ENCODE results near the gene HLF.

HLF gene

GRCh38 chr17:55308613-55309391 lies 44.0 kb downstream of the HLF start:
- DNase-seq: no peak

- no peak for DNase-seq
Observed at GRCh38 chr17:55311767-55312375, 47.1 kb downstream of the HLF start.

- DNase-seq: no peak
Observed at GRCh38 chr17:55312852-55313251, 48.1 kb downstream of the HLF start.

- peak in 1 of 51 donors; percentile 33 for DNase-seq
Observed at GRCh38 chr17:55314061-55314783, 49.5 kb downstream of the HLF start.

- no peak for DNase-seq
Observed at GRCh38 chr17:55314784-55315491, 50.2 kb downstream of the HLF start.

- no peak for DNase-seq
Observed at GRCh38 chr17:55316499-55316898, 51.7 kb downstream of the HLF start.

- no peak for DNase-seq
Observed at GRCh38 chr17:55317284-55317683, 52.5 kb downstream of the HLF start.

DNA sequence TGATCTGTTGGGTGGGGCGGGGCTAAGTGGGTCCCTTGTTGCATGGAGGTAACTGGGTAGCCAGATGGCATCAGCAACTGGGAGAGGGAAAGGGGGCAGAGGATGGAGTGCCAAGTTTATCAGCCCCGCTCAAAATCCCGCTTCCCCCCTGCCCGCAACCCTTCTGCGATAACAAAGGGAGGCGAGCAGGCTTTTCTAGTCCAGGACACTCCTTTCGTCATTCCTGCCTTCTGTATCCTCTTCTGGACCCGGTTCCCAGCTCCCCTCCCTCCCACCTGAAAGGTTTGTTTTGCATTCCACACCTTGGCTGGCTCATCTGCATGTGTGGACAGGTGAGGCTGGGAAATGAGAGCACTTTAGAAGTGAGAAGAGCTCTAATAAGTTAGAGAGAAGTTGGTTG lies 53.3 kb downstream of the HLF start:
- no peak for DNase-seq

GRCh38 chr17:55318715-55319487 lies 54.1 kb downstream of the HLF start:
- no peak for DNase-seq

DNA sequence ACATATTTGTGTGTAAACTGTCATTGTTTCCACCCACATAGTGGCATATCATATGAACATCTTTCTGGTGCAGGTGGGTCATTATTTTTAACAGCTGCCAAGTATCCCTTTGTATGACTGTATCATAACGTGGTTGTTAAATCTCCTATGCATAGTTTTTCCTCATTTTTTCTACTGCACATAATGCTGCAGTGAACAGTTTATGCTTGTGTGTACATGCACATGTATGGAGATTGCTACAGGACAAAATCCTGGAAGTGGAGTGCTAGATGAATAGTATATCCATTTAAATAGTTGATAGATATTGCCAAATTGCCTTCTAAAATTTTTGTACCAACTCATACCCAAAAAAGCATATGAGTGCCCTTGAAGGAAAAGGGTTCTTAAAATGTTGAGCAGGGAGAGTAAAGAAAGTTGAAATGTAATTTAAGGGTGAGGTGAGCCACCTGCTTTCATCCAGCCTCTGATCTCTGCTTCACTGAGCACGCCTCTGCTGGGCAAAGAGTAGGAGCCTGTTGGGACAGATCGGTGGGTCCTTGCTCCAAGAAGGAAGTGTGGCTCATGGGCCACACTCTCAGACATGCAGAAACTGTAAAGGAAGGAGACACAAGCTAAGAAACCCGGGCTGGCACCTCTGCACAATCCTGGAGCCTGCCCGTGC lies 55.3 kb downstream of the HLF start:
- DNase-seq: no peak

- DNase-seq: peak in 9 of 51 donors; percentile 1 to 19 (median 9)
Observed at GRCh38 chr17:55320594-55321426, 56.0 kb downstream of the HLF start.

DNA sequence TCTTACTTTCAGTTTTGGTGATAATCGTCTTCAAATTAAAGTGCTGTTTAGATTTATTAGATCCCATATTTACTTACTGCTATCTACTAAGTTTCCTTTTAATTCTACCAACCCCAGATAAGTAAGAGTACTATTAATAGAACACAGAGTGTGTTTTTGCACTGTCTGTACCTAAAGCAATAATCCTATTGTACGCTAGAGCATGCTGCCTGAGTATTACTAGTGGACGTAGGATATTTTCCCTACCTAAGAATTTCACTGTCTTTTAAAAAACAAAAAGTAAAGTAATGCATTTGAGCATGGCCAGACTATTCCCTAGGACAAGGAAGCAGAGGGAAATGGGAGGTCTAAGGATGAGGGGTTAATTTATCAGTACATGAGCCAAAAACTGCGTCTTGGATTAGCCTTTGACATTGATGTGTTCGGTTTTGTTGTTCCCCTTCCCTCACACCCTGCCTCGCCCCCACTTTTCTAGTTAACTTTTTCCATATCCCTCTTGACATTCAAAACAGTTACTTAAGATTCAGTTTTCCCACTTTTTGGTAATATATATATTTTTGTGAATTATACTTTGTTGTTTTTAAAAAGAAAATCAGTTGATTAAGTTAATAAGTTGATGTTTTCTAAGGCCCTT lies 56.8 kb downstream of the HLF start:
- no peak for DNase-seq

DNA sequence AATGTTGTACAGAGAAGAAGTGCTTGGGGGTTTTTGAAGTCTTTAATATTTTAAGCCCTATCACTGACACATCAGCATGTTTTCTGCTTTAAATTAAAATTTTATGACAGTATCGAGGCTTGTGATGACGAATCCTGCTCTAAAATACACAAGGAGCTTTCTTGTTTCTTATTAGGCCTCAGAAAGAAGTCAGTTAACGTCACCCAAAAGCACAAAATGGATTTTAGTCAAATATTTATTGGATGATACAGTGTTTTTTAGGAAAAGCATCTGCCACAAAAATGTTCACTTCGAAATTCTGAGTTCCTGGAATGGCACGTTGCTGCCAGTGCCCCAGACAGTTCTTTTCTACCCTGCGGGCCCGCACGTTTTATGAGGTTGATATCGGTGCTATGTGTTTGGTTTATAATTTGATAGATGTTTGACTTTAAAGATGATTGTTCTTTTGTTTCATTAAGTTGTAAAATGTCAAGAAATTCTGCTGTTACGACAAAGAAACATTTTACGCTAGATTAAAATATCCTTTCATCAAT lies 57.8 kb downstream of the HLF start:
- no peak for DNase-seq

- no peak for DNase-seq
Observed at GRCh38 chr17:55323518-55324295, 58.9 kb downstream of the HLF start.

GRCh38 chr17:55324296-55324978 lies 59.7 kb downstream of the HLF start:
- no peak for DNase-seq

GRCh38 chr17:55325406-55325805 lies 60.6 kb downstream of the HLF start:
- no peak for DNase-seq

- no peak for DNase-seq
Observed at GRCh38 chr17:55326030-55326429, 61.3 kb downstream of the HLF start.
